IPS DF 19.7 (cell line): ENCODE measurements around the gene MYO19.

Source experiments
- DNase-seq: peaks from one replicate; pipeline ENCODE4 v3.0.0-alpha.2; 2013; ENCODE audit warnings: low read depth, low spot score

Gene MYO19, protein sequence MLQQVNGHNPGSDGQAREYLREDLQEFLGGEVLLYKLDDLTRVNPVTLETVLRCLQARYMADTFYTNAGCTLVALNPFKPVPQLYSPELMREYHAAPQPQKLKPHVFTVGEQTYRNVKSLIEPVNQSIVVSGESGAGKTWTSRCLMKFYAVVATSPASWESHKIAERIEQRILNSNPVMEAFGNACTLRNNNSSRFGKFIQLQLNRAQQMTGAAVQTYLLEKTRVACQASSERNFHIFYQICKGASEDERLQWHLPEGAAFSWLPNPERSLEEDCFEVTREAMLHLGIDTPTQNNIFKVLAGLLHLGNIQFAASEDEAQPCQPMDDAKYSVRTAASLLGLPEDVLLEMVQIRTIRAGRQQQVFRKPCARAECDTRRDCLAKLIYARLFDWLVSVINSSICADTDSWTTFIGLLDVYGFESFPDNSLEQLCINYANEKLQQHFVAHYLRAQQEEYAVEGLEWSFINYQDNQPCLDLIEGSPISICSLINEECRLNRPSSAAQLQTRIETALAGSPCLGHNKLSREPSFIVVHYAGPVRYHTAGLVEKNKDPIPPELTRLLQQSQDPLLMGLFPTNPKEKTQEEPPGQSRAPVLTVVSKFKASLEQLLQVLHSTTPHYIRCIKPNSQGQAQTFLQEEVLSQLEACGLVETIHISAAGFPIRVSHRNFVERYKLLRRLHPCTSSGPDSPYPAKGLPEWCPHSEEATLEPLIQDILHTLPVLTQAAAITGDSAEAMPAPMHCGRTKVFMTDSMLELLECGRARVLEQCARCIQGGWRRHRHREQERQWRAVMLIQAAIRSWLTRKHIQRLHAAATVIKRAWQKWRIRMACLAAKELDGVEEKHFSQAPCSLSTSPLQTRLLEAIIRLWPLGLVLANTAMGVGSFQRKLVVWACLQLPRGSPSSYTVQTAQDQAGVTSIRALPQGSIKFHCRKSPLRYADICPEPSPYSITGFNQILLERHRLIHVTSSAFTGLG

DNA sequence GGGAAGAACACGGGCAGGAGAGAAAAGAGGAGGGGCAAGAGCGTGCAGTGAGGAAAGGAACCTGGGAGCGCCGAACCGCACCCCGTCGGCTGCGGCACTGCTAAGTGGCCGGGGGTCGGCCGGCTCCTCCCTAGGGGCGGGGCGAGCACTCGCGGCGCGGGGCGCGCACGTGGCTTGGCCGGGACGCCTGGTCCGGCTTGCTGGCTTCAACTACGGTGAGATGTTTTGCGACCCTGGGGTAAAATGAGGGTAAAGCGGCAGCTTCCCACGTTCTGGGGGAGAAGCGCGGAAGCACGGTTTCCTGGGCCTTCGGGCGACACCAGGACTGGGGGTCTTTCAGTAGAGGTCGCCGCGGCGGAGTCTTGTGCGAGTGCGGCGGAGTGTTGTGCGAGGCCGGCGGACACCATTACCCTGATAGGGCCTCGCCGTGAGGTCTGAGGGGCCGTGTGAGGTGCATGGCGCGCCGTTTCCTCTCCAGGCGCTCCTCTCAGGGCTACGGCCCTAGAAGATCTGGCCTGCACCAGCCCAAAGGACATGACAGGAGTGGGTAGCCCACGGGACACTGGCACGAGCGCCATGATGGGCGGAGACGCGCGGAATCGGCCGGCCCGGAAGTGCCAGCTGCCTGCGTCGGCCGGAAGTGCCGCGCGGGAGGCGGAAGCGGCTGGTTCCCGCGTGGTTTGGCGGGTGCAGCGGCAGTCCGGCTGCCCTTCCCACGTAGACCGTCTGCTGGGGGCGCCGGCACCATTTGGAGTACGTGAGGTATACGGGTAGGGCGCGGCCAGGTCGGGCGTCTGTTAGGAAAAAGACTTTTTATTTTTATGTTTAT lies at the start of gene MYO19, which contains the start of gene PIGW:
MYO19 (minus strand) TSS at position 29 of the 829 bp plus-strand sequence. CDS start 2,330 bp downstream, outside the sequence.
PIGW (plus strand) TSS at position 148 of the 829 bp plus-strand sequence. CDS start 2,115 bp downstream, outside the sequence.
- no peak for DNase-seq

DNA sequence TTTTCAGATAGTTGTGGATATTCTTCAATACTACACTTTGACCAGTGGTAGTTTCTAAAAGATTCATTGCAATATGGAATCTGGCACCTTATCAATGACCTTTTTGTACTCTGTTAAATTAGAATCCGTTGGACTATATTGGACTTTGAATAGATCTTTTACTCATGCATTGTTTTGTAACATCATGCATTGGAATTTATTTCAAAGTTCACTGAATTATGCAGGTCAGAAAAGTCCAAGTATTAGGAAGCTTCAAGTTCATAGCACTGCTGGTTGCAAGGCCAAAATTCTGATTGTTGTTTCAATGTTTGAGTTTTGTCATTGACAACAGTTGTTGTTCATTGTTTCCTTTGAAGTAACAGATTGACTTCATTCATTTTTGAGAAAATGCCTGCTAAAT lies 49.1 kb upstream of the MYO19 start:
- no peak for DNase-seq

DNA sequence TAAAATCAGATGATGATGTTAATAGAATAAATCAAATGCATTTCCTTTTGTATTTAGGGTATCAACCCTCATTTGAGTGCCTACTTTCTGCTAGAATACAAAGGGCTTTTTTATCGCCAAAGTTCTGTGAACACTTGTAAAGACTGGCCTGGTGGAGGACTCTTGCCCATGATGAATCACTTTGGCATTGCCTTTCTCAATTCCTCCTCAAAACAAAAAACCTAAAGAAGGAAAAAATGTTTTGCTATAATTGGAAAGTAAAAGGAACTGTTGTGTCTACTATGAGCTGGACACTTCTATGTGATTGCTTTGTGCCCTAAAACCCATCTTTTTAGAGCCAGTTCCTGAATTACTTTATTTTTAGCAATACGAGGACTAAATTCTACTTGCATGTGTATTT lies 44.0 kb upstream of the MYO19 start:
- DNase-seq = no peak

DNA sequence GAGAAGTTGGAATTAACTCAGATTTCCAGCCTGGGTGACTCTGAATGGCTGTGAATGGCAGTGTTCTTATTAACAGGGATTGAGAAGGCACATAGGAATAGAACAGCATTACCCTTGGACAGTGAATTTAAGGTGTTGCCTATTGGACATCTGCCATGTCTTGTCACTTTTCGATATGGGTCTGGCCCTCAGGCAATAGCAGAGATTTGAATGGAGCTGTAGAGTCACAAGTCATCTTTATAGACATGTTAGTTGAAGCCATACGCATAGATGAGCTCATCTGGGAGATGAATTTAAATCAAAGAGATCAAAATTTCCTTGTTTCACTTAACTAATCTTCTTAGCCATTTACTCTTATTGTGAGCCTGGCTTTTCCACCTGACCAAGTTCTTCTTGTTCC lies 42.1 kb upstream of the MYO19 start:
- no peak for DNase-seq

DNA sequence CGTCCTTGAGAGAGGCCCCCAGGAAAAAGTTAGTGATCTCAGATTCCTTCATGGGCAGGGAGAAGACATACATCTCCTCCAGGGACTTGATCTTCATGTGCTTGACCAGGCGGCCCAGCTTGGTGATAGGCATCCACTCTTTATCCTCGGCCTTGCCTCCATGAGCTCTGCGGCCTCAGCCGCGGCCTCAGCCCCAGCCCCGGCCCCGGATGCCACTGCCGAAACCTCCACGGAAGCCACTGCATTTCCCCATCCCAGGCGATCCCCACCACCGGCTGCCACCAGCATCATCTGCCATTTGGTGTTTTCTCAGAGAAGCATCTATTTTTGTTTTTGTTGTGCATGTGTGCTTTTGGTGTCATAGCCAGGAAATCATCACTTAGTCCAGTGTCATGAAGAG lies 40.4 kb upstream of the MYO19 start:
- no peak for DNase-seq

DNA sequence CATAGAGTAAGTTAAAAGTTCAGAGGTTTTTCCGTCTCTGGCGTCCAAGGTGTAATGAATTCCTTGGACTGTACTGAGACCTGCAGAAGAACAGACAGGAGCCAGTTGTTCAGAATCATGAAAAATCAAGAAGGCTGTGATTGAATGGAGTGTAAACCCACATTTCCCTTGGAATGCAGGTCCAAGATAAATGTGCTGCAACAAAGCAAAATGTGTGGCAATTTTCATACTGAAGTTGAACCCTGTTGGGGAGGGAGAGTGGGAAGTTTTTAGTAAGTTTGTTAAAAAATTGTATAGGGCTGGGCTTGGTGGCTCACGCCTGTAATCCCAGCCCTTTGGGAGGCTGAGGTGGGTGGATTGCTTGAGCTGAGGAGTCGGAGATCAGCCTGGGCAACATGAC lies 31.4 kb upstream of the MYO19 start:
- no peak for DNase-seq

DNA sequence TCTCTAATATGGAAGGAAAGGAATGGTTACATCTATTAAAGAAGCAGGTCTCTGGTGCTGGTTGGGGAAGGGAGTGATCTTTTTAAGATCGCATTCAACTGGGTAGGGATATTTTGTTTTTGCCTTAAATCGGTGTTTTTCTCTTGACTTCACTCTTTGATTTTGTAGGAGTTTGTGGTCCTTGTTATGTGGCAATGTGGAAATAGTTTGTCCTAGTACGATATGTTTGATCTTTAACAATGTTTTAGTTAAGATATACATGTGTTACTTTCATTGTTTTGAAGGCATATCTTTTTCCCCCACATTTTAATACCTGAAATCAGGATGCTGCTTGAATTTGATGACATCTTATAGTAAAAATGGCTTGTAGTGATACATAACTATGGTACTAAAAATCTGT lies 18.8 kb upstream of the MYO19 start:
- no peak for DNase-seq

DNA sequence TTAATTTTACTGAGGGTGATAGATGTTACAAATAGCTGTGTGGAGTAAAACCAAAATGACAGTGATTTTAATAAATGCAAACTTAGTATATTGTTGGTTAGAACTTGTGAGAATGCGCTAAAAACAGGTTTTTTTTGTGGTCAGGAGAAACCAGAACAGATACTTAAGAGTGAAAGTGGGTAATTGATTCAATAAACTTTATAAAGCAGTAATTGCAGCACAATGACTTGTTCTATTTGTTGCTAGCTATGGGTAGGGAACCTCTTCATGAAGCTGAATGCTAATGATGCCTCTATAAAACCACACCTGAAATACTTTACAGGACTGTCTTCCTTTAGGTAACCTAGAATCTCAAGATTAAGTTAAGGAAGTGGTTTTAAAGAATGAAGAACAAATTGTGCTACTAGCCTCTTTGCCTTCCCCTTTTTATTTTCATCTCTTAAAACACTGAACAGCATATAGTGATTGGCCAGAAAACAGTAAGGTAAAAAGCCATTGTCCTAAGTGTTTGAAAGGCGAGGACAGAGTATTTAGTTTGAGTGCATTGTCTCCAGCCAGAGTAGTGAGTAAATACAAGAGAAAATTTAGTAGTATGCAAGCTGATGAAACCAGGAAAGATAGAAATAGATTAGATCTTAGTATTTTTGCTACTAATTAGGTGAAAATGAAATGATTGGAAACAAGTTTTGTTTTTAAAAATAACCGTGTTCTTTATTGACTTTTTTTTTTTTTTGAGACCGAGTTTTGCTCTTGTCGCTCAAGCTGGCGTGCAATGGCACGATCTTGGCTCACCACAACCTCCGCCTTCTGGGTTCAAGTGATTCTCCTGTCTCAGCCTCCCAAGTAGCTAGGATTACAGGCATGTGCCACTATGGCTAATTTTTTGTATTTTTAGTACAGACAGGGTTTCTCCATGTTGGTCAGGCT lies 16.1 kb upstream of the MYO19 start:
- no peak for DNase-seq

DNA sequence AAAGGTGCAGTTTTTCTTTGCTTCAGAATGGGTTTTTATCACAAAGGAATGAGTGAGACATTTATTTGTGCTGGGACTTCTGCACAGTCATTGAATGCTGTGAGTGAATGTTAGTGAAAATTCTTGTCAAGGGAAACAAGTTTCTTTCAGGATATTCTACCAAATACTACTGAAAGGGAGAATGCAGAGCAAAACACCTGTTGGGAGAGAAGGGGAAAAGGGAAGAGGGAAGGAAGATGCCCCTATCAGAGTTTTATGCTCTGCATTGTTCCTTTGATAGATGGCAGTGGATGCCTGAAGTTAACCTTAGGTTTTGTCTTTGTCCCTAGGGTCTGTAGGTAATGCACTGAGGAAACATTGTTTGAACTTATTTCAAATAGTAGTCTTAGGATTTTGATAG lies 13.1 kb upstream of the MYO19 start:
- no peak for DNase-seq

DNA sequence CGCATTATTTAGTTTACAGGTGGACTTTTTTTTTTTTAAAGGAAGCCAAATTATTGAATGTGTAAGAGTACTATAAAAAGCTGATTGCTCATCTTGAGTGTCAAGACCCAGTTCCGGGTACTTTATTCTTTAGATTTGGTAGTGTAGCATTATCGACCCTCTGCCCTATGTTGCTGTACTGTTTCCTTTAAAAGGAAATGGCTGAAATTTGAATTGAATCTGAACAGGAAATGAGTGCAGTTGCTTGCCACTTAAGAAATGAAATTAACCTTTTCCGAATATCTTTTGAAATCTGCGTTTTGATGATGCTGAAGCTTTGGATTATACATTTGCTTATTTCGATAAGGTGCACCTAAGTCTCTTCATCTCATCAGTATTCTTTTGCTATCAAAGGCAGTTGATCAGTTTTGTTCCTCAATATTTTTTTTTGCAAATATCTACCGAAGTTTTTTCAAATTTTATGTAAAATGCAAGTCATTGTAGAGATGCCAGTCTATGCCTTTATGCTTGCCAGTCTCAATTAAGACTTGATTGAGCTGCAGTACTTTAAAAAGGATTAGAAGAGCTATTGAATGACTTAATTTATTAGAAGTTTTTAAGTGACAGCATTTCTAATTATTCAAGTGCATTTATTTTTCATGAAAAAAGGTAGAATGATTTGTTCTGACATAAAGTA lies 11.9 kb upstream of the MYO19 start:
- DNase-seq = no peak

DNA sequence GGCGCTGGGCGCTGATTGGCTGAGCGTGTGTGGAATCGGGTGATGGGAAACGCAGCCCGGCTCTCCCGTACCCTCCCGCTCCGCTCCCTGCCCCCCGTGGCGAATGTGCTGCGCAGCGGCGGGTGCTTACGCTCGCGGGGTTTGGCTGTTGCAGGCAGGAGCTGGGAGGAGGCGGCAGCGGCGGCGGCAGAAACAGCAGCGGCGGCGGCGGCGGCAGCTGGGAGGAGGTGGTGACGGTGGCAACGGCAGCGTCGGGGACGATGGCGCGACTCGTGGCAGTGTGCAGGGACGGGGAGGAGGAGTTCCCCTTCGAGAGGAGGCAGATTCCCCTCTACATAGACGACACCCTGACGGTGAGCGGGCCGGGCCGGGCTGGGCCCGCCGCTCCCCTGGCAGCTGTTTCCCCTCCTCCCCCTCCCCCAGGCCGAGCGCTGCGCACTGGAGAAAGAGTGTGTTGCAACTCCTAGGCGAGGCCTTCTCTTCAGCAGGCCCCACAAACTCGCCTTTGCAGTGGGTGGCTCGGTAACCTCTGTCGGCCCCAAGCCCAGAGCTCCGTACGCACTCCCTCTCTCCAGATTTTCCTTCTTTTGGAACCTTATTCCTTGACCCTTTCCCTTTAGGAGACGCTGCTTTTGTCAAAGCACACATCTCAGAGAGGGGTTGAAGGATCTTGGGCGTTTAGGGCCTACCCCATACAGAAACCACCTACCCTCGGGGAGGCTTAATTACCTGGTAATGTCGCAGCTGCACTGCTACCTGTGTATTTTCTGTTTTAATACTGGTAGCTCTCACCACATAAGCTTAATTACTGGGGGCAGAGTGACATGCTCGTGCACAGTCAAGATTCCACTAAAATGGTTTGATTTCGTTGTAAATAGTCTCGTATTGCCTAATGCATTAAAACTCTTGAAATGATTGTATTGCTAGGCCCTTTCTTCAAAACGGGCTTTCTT lies 11.1 kb upstream of the MYO19 start:
- DNase-seq = no peak

DNA sequence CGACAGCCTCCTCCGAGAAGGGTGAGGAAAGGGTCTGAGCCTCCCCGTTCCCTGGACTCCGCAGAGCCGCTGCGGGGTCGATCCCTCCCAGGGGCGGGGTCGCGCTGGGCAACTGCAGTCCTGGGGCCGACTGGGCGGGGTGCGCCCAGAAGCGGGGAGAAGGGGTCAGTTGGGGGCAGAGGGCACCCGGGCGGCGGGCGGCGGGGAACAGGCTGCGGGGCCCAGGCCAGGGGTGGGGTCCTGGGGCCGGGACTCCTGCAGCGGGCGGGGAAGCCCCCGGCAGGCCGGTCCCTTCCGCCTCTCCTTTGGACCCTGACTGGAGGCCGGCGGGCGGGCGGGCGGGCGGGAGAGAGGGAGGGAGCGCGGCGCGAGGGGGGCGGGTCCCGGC lies 10.4 kb upstream of the MYO19 start:
- DNase-seq = no peak

DNA sequence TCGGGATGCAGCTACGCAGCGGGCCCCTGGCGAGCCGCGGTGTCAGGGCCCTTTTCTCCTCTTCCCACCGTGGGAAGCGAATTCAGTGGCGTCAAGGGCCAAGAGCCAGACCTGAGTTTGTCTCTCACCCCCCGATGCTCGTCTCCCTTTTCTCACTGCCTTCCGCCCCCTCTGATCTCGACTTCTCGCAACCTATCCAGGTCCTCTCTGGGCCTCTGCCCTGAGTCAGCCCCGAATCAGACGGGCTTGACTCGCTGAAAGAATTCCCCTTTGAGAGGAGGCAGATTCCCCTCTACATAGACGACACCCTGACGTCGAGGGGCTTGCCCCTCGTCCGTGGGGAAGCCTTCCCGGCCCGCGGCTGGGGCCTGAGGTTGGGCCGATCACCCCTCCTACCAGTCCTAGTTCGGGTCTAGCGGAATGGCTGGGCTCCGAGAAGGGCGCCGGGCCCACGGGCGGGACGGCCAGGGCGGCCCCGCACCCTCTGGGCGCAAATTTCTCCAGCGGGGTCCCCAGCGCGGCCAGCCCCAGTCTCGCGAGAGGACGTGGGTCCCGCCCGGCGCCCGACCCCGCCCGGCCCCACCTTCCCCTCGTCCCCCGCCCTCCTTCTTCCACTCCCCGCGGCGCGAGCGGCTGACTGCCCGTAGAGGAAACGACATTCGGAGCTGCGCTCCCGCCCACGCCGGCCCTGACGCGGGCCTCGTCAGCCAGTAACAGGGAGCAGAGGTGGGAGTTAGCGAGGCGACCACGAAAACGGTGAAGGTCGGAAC lies 9.8 kb upstream of the MYO19 start, which contains the start of gene GGNBP2:
GGNBP2 (plus strand) TSS at position 613 of the 770 bp plus-strand sequence. CDS start 806 bp downstream, outside the sequence.
- no peak for DNase-seq

DNA sequence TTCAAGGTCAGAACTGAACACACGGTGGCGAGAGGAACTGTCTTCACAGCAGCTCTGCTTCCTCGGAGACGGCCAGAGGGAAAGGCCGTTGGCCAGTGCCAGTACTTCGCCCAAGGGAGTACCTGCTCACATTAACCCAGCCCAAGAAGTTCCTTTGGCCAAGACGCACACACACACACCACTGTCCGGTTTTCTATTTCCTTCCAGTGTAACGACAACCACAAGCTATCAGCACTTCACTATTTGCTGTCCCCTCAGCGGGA lies 9.3 kb upstream of the MYO19 start:
- DNase-seq = no peak

DNA sequence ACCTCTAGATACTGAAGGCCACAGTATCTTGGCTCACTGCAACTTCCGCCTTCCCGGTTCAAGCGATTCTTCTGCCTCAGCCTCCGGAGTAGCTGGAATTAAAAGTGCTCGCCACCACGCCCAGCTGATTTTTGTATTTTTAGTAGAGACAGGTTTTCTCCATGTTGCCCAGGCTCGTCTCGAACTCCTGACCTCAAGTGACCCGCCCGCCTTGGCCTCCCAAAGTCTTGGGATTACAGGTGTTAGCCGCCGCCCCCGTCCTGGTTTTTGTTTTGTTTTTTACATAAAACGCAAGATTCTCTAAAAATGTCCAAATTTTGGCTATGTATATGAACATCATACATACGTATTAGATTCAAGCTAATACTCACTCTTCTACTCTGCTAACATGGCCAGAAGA lies 8.1 kb upstream of the MYO19 start:
- no peak for DNase-seq

DNA sequence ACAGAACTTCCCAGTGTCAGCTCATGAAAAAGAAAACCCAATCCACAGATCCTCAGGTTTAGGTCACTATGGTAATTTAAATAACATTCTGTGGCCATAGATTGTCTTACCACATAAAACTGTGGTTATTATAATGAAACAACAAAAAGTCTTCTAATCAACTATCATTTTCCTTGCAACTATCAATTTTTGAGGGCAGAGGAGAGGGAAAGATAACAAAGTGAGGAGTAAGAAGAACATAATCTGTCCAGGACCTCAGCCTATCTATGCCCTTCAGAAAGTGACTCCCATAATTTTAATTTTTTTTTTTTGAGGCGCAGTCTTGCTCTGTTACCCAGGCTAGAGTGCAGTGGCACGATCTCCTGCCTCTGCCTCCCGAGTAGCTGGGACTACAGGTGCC lies 6.0 kb upstream of the MYO19 start:
- DNase-seq = no peak

DNA sequence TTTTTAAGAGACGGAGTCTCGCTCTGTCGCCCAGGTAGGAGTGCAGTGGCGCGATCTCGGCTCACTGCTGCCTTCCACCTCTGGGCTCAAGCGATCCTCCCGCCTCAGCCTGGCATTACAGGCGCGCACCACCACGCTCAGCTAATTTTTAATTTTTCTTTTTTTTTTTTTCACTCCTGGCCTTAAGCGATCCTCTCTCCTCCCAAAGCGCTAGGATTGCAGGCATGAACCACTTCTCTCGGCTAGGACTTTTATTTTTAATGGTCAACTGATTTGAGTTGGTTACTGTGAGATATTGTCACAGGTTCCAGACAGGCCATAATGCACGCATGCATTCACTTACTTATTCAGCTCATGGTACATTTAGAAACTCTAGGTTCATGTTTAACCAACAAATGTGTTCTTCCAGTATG lies 1.0 kb upstream of the MYO19 start:
- DNase-seq = no peak
